Activated CD4-positive, alpha-beta T cell treated with anti-CD3 and anti-CD28 coated beads for 1 hour (primary cell): ENCODE measurements around the gene TICRR.

Experiments
- DNase-seq: peaks from one replicate; pipeline ENCODE4 v3.0.0-alpha.2; 2020

The TICRR gene

DNA sequence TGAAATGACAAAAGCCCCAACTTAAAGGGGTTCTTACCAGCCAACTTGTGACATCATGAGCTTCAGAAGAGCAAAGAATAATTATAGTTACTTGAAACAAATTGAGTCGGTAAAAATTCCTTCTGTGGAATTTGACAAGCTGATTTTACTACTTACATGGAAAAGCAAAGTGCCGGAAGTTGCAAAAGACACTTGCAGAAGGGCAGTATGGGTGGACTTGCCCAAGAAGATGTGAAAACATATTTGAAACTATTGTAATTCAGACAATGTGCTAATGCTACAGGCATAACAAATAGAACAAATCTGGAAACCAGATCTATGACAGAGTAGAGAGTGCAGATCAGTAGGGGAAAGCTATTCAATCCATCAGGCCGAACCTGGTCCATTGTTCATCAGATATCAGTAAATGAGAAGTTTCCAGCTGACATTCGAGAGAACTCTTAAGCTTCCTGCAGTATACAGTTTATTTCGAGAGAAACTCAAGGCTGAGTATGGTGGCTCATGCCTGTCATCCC, 82.5 kb downstream of the TICRR start:
- no peak for DNase-seq

GRCh38 chr15:89659295-89659694, 84.0 kb downstream of the TICRR start:
- no peak for DNase-seq

DNA sequence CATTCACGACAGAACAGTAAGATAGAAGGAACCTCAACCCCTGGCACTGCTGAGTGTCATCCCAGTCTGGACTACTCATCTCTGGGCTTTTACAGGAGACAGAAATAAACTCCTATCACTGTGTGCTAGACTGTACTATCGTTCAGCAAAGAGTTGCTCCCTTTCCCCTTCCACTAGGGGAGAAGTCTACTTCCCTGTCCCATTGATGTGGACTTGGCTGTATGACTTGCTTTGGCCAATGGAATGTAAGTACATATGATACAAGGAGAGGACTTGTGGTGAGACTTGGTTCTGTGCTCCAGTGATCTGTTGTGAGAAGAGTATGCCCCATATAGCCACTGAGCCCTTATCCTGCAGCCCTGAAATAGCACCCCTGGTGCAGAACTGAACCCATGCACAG, 85.3 kb downstream of the TICRR start:
- no peak for DNase-seq

DNA sequence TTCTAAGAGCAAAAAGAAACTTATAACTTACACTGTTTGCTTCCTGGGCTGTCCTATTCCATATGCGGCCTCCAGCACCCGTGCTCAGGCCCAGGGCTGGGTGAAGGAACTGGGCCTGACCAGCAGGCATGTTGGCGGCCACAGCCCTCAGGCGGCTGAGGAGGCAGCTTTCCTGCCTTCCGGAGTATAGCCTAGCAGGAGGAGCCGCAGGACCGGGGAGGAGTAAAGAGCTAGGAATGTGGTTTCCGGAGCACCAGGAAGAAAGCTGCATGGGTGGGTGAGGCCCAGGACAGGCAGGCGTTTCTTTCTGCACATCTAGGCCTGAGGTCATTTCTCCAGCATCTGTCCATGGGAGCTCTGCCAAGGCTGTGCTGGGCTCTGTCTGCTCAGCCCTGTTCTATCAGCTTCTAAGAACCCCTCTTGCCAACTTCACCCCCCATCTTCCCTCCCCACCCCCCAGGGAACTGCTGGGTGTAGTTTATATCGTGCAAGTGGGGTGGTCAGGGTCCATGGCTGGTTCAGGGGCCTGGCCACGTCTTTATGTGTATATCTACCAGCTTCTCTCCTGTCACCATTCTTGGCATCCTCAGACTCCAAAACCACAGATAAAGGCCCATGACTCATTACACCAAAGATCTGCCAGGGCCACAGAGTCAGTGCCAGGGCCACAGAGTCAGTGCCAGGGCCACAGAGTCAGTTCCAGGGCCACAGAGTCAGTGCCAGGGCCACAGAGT, 87.8 kb downstream of the TICRR start:
- no peak for DNase-seq

DNA sequence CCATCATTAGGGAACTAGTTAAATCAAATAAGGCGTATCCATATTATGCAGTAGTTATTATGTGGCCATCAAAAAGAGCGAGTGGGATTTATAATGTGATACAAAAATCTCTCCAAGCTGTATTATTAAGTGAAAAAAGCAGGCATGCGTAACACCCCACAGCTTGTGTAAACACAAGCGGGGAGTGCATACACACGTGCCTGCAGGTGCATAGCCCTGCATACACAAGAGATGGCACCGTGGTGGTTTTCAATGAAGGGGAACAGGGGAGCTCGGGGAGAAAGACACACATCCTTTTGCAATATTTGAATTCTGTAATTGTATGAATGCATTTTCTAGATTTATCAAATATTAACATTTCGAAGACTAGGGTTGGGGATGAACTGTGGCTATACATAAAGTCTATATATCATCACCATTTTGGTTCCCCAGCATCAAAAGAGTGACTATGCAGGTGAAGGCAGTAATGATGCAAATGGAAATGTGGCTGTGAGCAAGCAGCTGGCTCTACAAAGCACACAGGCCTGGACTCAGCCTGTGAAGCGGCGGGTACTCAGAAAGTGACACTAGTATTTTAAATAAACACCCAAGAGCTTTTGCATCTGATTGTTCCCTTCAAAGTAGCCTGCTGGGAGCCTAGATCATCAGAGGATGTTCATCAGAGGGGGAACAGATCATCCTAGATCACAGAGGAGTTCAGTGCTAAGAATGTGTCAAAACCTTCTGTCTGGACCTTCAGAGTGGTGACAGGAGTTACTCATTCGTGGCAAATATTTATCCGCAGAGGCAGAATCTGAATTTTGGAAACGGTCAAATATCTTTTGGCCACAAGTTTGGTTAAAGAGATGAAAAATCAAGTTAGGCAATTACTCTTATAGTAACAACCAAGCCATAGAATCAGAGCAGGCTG, 89.4 kb downstream of the TICRR start:
- no peak for DNase-seq

DNA sequence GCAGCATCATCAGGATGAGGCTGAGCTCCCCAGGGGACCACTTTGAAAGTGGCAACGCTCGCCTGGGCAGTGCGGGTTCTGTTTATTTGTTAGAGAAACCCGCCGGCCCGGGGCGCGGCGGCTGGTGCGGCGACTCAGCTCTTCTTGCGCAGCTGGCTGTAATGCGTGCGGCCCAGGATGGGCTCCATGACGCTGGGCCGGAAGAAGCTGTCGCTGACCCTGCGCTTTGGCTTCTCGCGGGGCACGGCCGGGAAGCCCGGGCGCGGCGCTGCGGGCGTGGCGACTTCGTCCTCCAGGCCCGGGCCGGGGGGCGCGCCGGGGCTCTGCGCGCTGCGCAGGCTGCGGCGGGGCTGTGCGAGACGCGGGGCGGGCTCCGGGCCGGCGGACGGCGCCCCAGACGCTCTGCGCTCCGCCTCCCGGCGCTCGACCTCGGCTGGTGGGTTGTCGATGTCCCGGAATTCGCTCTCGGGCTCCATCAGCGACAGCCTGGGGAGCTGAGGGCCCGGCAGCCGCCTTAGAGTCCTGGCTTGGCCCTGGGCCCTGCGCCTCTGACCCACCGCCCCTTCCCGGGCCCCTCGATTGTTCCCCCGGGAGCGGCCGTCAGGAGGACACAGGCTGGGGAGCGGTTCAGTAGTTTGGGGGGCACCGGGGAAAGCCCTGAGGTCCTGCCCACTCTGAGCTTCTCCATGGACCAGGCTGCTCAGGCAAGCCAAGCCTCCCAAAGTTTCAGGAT, 90.3 kb downstream of the TICRR start:
- no peak for DNase-seq

GRCh38 chr15:89666184-89666857, 91.1 kb downstream of the TICRR start:
- no peak for DNase-seq

GRCh38 chr15:89666858-89667705, 91.8 kb downstream of the TICRR start:
- DNase-seq: no peak

DNA sequence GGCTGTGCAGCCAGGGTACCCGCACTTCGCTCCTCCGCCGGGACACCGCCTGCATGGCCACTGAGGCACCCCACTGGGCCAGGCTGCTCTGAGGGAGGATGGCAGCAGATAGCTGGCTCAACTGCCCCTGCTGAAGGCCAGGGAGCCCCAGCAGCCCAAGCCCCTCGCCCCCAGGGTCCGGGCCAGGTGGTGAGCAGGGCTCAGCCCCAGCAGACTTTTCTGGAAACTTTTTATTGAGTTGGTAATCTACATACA, 92.4 kb downstream of the TICRR start:
- DNase-seq: no peak

GRCh38 chr15:89668171-89668570, 92.9 kb downstream of the TICRR start:
- no peak for DNase-seq

DNA sequence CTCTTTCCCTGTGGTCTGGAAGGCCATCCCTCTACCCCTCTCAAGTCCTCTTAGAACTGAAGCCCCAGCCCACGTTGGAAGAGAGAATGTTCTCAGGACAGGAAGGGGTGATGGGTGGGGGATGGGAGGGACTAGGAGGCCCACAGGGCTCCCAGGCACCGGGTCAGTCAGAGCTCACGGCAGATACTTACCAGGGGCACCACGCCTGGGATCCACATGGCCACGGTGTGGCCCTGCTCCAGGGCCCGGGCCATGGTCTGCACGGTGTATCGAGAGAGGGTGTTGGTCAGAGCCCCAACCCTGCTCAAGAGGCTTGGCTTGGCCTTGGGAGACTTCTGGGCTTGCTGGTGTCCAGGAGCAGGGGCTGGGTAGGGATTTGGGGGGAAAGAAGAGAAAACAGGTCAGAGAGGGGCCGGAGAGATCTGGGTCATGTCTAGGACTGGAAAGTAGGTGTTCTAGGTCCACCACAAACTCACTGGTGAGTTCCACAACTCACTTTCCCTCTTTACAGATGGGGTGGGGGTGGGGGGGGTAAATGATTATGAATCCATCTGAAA, 94.1 kb downstream of the TICRR start:
- DNase-seq: no peak

DNA sequence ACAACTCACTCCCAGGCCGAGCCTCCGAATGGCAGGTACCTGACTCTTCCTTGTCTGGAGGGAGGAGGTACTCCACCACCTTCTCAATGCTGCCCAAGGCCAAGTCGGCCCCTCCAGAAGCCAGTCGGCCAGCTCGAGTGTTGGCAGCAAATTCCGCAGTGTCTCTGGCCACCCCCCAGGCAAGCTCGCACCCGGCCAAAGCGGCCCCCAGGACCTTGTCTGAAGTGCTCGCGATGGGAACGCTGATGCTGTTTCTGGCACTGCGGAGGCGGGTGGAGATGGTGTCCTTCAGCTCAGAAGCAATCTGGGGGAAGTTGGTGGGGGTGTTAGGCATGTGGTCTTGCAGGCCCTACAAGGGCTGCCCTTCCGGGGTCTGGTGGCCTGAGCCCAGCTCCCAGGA, 94.7 kb downstream of the TICRR start:
- no peak for DNase-seq

- no peak for DNase-seq
Observed at GRCh38 chr15:89670971-89671560, 95.8 kb downstream of the TICRR start.

DNA sequence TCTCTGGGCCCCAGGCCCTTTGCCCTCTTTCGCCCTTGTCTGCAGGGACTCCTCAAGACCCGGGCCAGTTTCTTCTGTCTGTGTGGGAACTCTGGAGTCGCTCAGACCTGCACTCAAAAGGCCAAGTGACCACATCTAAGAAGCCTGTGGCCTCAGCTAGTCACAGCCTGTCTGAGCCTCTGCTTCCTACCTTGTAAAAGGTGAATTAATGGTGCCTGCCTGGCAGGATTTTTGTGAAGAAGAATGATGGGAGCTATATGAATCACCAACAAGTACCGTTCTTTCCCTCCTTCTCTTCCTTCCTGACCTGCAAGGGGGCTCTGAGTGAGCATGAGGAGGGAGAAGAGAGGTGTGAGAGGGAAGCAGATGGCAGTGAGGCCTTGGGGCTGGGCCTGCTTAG, 96.4 kb downstream of the TICRR start:
- DNase-seq: no peak

GRCh38 chr15:89672221-89673164, 97.2 kb downstream of the TICRR start:
- no peak for DNase-seq

DNA sequence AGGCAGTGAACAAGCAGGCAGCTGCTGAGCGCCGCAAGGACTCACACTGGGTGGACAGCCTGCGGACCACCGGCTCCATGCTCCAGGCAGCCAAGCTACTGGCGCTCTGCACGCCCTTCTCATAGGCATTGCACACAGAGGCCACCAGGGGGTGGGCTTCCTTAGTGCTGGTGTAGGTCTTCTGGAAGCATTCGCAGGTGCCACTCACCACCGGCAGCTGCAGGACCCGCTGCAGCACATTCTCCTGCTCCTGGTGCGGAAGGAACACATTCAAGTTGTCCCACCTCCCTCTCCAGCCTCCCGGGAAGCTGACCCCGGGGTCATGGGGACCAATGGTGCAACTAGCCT, 97.9 kb downstream of the TICRR start:
- no peak for DNase-seq

- DNase-seq: no peak
Observed at GRCh38 chr15:89674526-89674925, 99.3 kb downstream of the TICRR start.

DNA sequence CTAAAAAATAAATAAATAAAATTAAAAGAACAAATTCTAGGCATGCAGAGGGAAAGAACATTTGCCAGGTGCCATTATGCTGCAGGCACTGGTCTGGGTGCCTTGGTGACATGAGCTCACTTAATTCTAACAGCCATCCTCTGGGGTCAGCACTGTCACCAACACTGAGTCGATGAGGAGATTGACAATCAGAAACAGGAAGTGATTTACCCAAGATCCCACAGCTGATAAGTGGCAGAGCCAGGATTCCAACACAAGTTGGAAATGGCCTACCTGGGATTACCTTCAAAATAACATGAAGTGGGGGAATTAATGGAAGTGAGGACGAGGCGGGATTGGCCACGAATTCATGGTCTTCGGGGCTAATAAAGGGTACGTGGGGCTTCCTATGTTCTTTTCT, 100.3 kb downstream of the TICRR start:
- DNase-seq: no peak

GRCh38 chr15:89677381-89677780, 102.1 kb downstream of the TICRR start:
- no peak for DNase-seq
